HepG2 (cell line): ENCODE data around the gene DPH1. TPM values are rescaled to one million over a fixed set of nuclear protein-coding genes. Genes with fewer than 3 reads are reported as not detected.

ENCODE experiments used
- ATAC-seq: fragments of 200-7000 bp; cut with Tn5 transposase; 3 replicates; pipeline ENCODE4 v1.9.1; 2020; ENCODE audit warnings: mild to moderate bottlenecking, moderate library complexity
- BruUV-seq: library from RNA; stranded (reverse); fragments of 400-500 nt; replicated peaks from 2 replicates; lab custom pipeline; 2021; lab: Mats Ljungman, UMichigan
- CTCF ChIA-PET: fragments of 300-600 bp; formaldehyde crosslinking; extraction: SDS; loops from one replicate; lab custom pipeline; 2021; ENCODE audit warnings: low total read pairs, inconsistent platforms, low intra/inter-chr PET ratio; lab: Yijun Ruan, JAX
- POLR2A ChIA-PET: fragments of 350-600 bp; sonication (Branson Sonifier 250); formaldehyde crosslinking; loops from one replicate; lab custom pipeline; 2020; ENCODE audit warnings: antibody characterized with exemption, inconsistent platforms; lab: Yijun Ruan, JAX
- DNase-seq: peaks from one replicate; pipeline ENCODE4 v3.0.0-alpha.2; 2015; ENCODE audit warnings: low spot score
- FAIRE-seq: peaks from 3 replicates; lab custom pipeline; 2011; peaks lifted over from hg19 to GRCh38; lab: Jason Lieb, UNC
- H2AFZ ChIP-seq: one replicate; pipeline ENCODE4 v1.6.1; 2011; ENCODE audit warnings: low read length, inconsistent platforms
- H3K27ac ChIP-seq: fragments of 300-600 bp; 3 replicates; pipeline ENCODE4 v1.8.0; 2011; ENCODE audit warnings: mixed run types, mild to moderate bottlenecking, mixed read lengths, low read length, inconsistent platforms; ENCODE audit not compliant: insufficient read depth; ENCODE audit errors: extremely low read length
- H3K27me3 ChIP-seq, 2 experiments: fragments of 200-600 bp in 1 of 2; 2 replicates in 1 of 2; 3 replicates in 1 of 2; pipeline versions ENCODE4 v1.6.0 to v1.8.0; 2011; ENCODE audit warnings: low read length in 2 of 2, mild to moderate bottlenecking in 2 of 2, moderate library complexity in 2 of 2, inconsistent platforms in 1 of 2; ENCODE audit not compliant: insufficient read depth in 2 of 2, control insufficient read depth in 1 of 2
- H3K36me3 ChIP-seq, 2 experiments: fragments of 200-600 bp in 1 of 2; replicated peaks in 1 of 2; 2 replicates in 1 of 2; 3 replicates in 1 of 2; pipeline versions ENCODE4 v1.5.1 to v1.8.0; 2011; ENCODE audit warnings: low read length in 2 of 2, inconsistent platforms in 1 of 2; ENCODE audit not compliant: insufficient read depth in 2 of 2, control insufficient read depth in 1 of 2
- H3K4me1 ChIP-seq: 2 replicates; pipeline ENCODE4 v1.5.1; 2012; ENCODE audit warnings: low read length, inconsistent platforms; ENCODE audit not compliant: insufficient read depth
- H3K4me2 ChIP-seq: 2 replicates; pipeline ENCODE4 v1.6.0; 2011; ENCODE audit warnings: low read depth, low read length, inconsistent platforms
- H3K4me3 ChIP-seq, 3 experiments: fragments of 200-600 bp in 1 of 3; sonication (generic), shearing (Covaris generic) in 1 of 3; replicated peaks in 1 of 3; 2 replicates each; pipeline ENCODE4 v1.5.1; 2011 to 2016; ENCODE audit warnings: low read length in 3 of 3, inconsistent platforms in 2 of 3, low read depth in 2 of 3, mild to moderate bottlenecking in 2 of 3, control low read depth in 1 of 3, mixed read lengths in 1 of 3; ENCODE audit not compliant: insufficient read depth in 1 of 3
- H3K79me2 ChIP-seq: one replicate; pipeline ENCODE4 v1.6.1; 2011; ENCODE audit warnings: low read length, inconsistent platforms; ENCODE audit not compliant: insufficient read depth
- H3K9ac ChIP-seq: 2 replicates; pipeline ENCODE4 v1.6.0; 2011; ENCODE audit warnings: mild to moderate bottlenecking, low read depth, low read length, inconsistent platforms; ENCODE audit not compliant: insufficient read depth
- H3K9me3 ChIP-seq: 2 replicates; pipeline ENCODE4 v1.5.1; 2012; ENCODE audit warnings: mild to moderate bottlenecking, low read length
- H4K20me1 ChIP-seq: 2 replicates; pipeline ENCODE4 v1.6.0; 2011; ENCODE audit warnings: inconsistent platforms, mild to moderate bottlenecking, low read length, moderate library complexity; ENCODE audit not compliant: insufficient read depth
- AGO1 ChIP-seq: fragments of 200-400 bp; formaldehyde crosslinking; IDR thresholded peaks from 2 replicates; pipeline ENCODE4 v1.6.1; 2017; ENCODE audit warnings: mild to moderate bottlenecking, low read depth, low read length, moderate library complexity; ENCODE audit not compliant: poor library complexity, severe bottlenecking
- FOXA3 ChIP-seq: IDR thresholded peaks from 2 replicates; pipeline ENCODE4 v1.6.1; 2016; ENCODE audit warnings: missing genetic modification reagents, missing compliant biosample characterization
- FOXO4 ChIP-seq: sonication (generic); formaldehyde crosslinking; conservative IDR thresholded peaks from 2 replicates; pipeline ENCODE4 v1.8.1; 2023; ENCODE audit warnings: missing genetic modification reagents
- ONECUT2 ChIP-seq: sonication (generic); formaldehyde crosslinking; IDR thresholded peaks from 2 replicates; pipeline ENCODE4 v1.4.0; 2020; ENCODE audit warnings: missing genetic modification reagents
- TERF1 ChIP-seq: sonication (generic); formaldehyde crosslinking; IDR thresholded peaks from 2 replicates; pipeline ENCODE4 v1.8.0; 2022; ENCODE audit warnings: mild to moderate bottlenecking, missing genetic modification reagents, moderate library complexity
- TRAFD1 ChIP-seq: sonication (generic); formaldehyde crosslinking; IDR thresholded peaks from 2 replicates; pipeline ENCODE4 v1.5.1; 2020; ENCODE audit warnings: missing genetic modification reagents, mild to moderate bottlenecking, borderline replicate concordance
- WGBS: methylation state at CpG from one replicate; pipeline ENCODE4 v1.1.6; 2017; ENCODE audit warnings: low lambda C conversion rate; 5-methylcytosine and 5-hydroxymethylcytosine counted together
- in situ Hi-C: cut with HindIII; loops from 2 replicates; pipeline ENCODE4 v1.10.0; 2017; ENCODE audit warnings: low pct_unique_long_range_greater_than_20kb; ENCODE audit not compliant: extremely low pct_ligation_motif_present
- intact Hi-C: fragments of 100-400 bp; cut with micrococcal nuclease; formaldehyde crosslinking; loops from one replicate; pipeline ENCODE4 v1.10.0; 2022; ENCODE audit not compliant: unreplicated experiment
- polyA plus RNA-seq, 8 experiments: library from polyadenylated mRNA; depleted of rRNA in 3 of 8; stranded (reverse) in 7 of 8; unstranded in 1 of 8; fragments of >200 nt; fragmentation: Illumina TruSeq in 4 of 8; extraction: Trizol in 4 of 8; gene quantifications; 2 replicates each; pipeline versions ENCODE4 v1.2.1 to v1.2.3, GENCODE V29; 2011 to 2016; ENCODE audit warnings: low read depth in 4 of 8, missing spikeins in 1 of 8, mixed read lengths in 1 of 8; ENCODE audit not compliant: insufficient read depth in 1 of 8
- total RNA-seq, 5 experiments: library from RNA; depleted of rRNA; stranded (reverse); fragments of >200 nt; fragmentation: Illumina TruSeq; extraction: Trizol; gene quantifications; 2 replicates each; pipeline ENCODE4 v1.2.3, GENCODE V29; 2016; ENCODE audit warnings: low read depth in 1 of 5

DPH1 gene
- total and polyA plus RNA-seq, 2 of the 13 experiments (the other 11 are each of a cell fraction or from before 2014, with no cell fraction given) = 25.3 to 42.8 TPM

- H3K27me3 ChIP-seq = no peaks in the 10 kb centered on the region
- no peaks in the 10 kb centered on the region for H3K79me2 ChIP-seq
- H3K36me3 ChIP-seq = peaks cover 11 to 14% of the 10 kb centered on the region in 2 experiments
- no peak overlapping the region for H3K9ac ChIP-seq
- no peaks in the 10 kb centered on the region for H3K9me3 ChIP-seq
- peaks cover 28% of the 10 kb centered on the region for H3K4me1 ChIP-seq
- H4K20me1 ChIP-seq = no peaks in the 10 kb centered on the region
- in situ Hi-C loops (no loop called here), intact Hi-C loops (no loop called here)
- H3K4me2 ChIP-seq = no peak overlapping the region
- CTCF ChIA-PET = no interaction called here
- H2AFZ ChIP-seq = no peak overlapping the region
- no peak overlapping the region for H3K4me3 ChIP-seq
- POLR2A ChIA-PET = no interaction called here
- TF ChIP-seq TRAFD1 (CRISPR knock-in tag) = no peak
- no peak for TF ChIP-seq AGO1
- no peak for TF ChIP-seq TERF1 (CRISPR knock-in tag)
- TF ChIP-seq FOXA3 (CRISPR knock-in tag) = no peak
- no peak for TF ChIP-seq FOXO4
- TF ChIP-seq ONECUT2 (CRISPR knock-in tag) = no peak
- TF ChIP-seq, all 625 proteins: peak for 0
- no peak for FAIRE-seq
- WGBS = 98% methylated on average over 6 of the region's 6 CpGs
- no peak overlapping the region for H3K27ac ChIP-seq
- no TSS peak for BruUV-seq
- no peak for DNase-seq
- no peak for ATAC-seq
Observed at GRCh38 chr17:2071024-2071385, 41.1 kb downstream of the DPH1 start.
